HUDEP-2 (cell line): ENCODE measurements around the gene PIGB.
"Not testable (repeated sequence)": the region's sequence is repeated elsewhere in the genome, so short reads cannot be mapped to it uniquely, and the experiment has no call there.

ENCODE experiments used
- DNase-seq, 76 experiments: peaks; one replicate each; lab custom pipeline; 2025; ENCODE audit not compliant: unreplicated experiment in 76 of 76; lab: John Stamatoyannopoulos, UW

PIGB gene

GRCh38 chr15:55290528-55291057 is 28.4 kb upstream of the PIGB start:
- DNase-seq, result peak in 71 of 76 experiments; percentile 10 to 84 (median 65)

- peak in 5 of 76 experiments; percentile 5 to 11 (median 9) for DNase-seq
Measured at GRCh38 chr15:55297315-55297714, 21.7 kb upstream of the PIGB start.

DNA sequence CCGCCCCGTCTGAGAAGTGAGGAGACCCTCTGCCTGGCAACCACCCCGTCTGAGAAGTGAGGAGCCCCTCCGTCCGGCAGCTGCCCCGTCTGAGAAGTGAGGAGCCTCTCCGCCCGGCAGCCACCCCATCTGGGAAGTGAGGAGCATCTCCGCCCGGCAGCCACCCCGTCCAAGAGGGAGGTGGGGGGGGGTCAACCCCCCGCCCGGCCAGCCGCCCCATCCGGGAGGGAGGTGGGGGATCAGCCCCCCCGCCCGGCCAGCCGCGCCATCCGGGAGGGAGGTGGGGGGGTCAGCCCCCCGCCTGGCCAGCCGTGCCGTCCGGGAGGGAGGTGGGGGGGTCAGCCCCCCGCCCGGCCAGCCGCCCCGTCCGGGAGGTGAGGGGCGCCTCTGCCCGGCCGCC is 16.2 kb upstream of the PIGB start:
- DNase-seq, result not testable (repeated sequence)

GRCh38 chr15:55319537-55320237 is 665 bp downstream of the PIGB start:
- peak in 36 of 76 experiments; percentile 7 to 60 (median 20) for DNase-seq

DNA sequence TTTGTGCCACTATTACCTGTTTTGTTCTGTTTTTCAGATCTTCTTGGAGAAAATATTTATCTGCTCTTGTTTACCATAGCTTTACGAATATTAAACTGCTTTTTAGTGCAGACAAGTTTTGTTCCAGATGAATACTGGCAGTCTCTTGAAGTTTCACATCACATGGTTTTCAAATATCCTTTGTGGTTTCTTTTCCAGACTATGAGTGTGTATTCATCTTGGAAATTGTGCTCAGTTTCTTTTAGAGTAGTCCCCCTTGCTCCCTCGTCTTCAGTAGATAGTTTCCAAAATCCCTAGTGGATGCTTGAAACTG is 1.2 kb downstream of the PIGB start:
- DNase-seq, result peak in 1 of 76 experiments; percentile 32

GRCh38 chr15:55320963-55321362 is 1.9 kb downstream of the PIGB start:
- DNase-seq, result no peak

DNA sequence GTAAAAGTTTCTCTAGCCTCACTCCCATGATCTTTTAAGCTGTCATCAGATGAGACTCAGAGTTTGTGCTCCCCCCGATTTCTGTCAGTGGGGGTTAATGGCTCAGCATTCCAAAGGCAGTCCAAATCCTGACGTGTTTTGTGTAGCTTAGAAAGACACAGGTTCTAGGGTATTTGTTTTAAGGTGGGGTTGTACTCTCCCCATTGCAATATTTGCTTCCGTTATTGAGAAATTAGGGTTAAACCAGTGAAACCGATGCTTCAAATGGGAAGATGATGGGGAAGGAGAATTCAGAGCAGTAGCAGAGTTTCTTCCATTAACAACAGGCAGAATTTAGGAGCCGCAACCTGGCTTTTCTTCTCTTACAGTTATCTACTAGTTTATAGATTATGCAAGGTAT is 3.4 kb downstream of the PIGB start:
- no peak for DNase-seq

GRCh38 chr15:55327387-55327786 is 8.4 kb downstream of the PIGB start:
- DNase-seq, result no peak

DNA sequence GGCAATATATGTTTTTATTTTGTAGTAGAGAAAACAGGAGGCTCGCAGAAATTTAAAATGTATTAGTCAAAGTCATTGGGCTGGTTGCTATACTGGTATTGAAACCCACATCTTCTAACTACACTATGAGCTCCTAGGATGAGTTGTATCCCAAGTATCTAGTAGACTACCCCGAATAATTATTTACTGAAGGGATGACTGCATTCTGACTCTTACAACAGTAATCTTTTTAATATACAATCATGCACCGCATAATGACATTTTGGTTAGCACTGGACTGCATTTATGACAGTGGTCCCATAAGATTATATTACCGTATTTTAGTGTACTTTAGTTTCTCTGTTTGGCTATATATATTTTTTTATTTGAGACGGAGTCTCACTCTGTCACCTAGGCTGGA is 15.3 kb downstream of the PIGB start:
- no peak for DNase-seq

DNA sequence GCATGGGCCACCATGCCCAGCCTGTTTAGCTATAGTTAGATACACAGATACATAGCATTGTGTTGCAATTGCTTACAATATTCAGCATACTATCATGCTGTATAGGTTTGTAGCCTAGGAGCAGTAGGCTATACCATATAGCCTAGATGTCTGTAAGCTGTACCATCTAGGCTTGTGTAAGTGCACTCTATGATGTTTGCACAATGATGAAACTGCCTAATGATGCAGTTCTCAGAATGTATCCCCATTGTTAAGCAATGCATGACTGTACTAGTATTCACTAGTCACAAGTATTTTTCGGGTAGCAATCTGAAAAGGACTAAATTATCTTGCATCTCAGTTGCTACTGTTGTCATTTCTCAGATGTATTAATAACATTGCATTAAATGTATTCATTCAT is 16.0 kb downstream of the PIGB start:
- DNase-seq, result no peak

- no peak for DNase-seq
Measured at GRCh38 chr15:55337160-55337559, 18.1 kb downstream of the PIGB start.

- no peak for DNase-seq
Measured at GRCh38 chr15:55343168-55343567, 24.1 kb downstream of the PIGB start.

DNA sequence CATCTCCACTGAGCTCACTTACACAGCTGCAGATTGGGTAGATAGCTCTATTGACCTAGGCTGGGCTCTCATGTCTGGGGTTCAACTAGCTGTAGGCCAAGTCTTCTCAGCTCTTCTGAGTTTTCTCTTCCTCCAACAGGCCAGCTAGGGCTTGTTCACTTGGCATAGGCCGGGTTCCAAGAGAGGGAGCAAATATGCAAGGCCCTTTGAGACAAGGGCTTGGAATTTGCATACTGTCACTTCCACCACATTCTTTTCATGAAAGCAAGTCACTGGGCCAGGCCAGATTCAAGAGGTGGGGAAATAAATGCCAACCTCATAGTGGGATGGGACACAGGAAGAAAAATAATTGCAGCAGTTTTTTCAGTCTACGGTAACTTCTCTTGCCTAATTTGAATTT is 25.2 kb downstream of the PIGB start:
- peak in 1 of 76 experiments; percentile 5 for DNase-seq

DNA sequence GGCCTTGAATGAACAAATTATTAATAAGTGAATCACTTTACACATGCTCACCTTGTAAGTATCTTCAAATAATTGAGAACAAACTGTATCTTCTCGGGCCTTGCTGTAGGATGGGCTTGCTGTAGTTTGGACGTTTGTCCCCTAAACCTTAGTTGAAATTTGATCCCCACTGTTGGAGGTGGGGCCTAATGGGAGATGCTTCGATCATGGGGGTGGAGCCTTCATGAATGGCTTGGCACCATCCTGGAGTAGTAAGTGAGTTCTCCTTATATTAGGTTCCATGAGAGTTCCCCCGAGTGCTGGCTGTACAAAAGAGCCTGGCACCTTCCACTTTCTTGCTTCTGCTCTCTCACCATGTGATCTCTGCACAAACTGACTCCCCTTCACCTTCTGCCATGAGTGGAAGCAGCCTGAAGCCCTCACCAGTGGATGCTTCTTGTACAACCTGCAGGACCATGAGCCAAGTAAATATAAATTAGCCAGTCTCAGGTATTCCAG is 29.3 kb downstream of the PIGB start:
- no peak for DNase-seq

DNA sequence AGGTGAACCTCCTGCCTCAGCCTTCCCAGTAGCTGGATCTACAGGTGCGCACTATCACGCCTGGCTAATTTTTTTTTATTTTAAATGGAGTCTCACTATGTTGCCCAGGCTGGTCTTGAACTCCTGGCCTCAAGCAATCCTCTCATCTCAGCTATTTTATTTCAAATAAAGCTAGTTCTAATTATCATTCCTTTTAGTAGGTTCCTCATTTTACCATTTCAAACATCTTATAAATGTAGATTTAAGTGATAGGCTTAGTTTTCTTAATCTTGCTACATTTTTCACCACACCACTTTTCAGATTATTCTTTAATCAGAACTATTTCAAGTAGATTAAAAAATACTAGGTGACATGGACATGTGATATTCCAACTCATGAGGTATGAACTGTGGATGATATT is 30.3 kb downstream of the PIGB start:
- DNase-seq, result no peak

GRCh38 chr15:55353025-55353424 is 34.0 kb downstream of the PIGB start:
- DNase-seq, result no peak

DNA sequence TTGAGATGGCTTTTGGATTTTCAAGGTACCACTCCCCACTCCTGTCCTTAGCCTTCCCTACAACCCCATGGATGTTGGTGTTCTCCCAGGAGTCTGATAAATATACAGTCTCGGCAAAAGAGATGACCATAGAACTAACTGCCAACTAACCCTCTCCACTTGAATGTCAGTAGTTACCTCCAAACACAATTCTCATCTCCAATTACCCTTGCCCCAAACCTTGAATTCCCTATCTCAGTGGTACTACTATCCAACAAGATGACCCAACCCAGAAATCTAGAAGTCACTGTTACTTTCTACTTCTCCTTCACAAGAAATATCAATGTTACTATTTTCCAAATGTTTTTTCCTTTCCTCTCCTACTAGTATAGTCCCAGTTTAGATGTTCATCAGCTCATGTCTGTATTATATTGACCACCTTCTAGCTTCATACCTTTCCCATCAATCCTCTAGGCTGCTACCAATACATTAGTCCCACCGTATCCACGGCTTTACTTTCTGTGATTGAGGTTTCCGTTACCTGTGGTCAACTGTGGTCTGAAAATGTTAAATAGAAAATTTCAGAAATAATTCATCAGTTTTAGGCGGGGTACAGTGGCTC is 38.1 kb downstream of the PIGB start:
- no peak for DNase-seq

- DNase-seq, result no peak
Measured at GRCh38 chr15:55357774-55358173, 38.8 kb downstream of the PIGB start.

DNA sequence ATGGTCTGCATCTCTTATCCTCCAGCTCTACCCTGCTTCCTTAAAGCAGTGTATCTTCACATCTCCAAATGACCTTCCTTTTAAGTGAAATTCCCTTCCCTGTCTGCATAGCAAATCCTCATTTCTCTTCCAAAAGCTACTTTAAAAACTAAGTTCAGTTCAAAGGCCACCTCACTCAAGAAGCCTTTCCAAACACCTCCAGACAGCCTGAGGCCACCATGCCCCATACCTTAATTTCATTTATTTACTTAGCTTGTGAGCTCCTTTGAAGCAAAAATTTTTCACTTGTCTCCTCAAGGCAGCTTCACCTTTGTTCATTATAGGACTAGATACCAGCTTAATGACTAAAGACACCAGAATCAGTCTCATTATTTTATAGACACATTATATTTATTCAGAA is 39.4 kb downstream of the PIGB start:
- DNase-seq, result no peak

GRCh38 chr15:55360256-55360655 is 41.2 kb downstream of the PIGB start:
- DNase-seq, result no peak

- no peak for DNase-seq
Measured at GRCh38 chr15:55361048-55361447, 42.0 kb downstream of the PIGB start.

GRCh38 chr15:55362641-55363040 is 43.6 kb downstream of the PIGB start:
- no peak for DNase-seq
